Epithelial cell of umbilical artery (primary cell): Measurements from ENCODE around the gene GRIN2D. TPM values are rescaled to one million over a fixed set of nuclear protein-coding genes. Genes with fewer than 3 reads are reported as not detected.

Source experiments
- total RNA-seq: library from RNA; depleted of rRNA; stranded (reverse); fragments of >200 nt; gene quantifications from 2 replicates; pipeline ENCODE4 v1.2.3, GENCODE V29; 2014

Gene GRIN2D
- total RNA-seq: 0.15 and 0.32 TPM in 2 replicates

GRCh38 chr19:48393559-48394330 is at the start of gene GRIN2D:
GRIN2D (plus strand) TSS chr19:48393668; CDS start chr19:48398393, 4,725 bp downstream.

GRCh38 chr19:48363810-48364597 is 29.5 kb upstream of the GRIN2D start, which contains the start of the genes SYNGR4 and TMEM143:
SYNGR4 (plus strand) TSS chr19:48364367; CDS start chr19:48365843, 1,476 bp downstream.
TMEM143 (minus strand) TSS chr19:48363940; CDS start chr19:48363920, 20 bp downstream.

GRCh38 chr19:48391100-48392005 is 2.1 kb upstream of the GRIN2D start, which contains the start of gene KDELR1:
KDELR1 (minus strand) TSS chr19:48391551; CDS start chr19:48391358, 193 bp downstream.

Other genes with a start within 250 kb of the GRIN2D start
- gene LIG1, start 223.3 kb upstream of the GRIN2D start, total RNA-seq: 23.6 and 30.5 TPM in 2 replicates
- 1.6 and 3.6 TPM in 2 replicates for gene ZSWIM9, start 223.0 kb upstream of the GRIN2D start, total RNA-seq
- gene CARD8, start 137.8 kb upstream of the GRIN2D start, total RNA-seq: 91.9 and 127 TPM in 2 replicates
- gene ZNF114, start 123.6 kb upstream of the GRIN2D start, total RNA-seq: 0.65 and 2.9 TPM in 2 replicates
- gene EMP3, start 68.1 kb upstream of the GRIN2D start, total RNA-seq: 22.4 and 33.9 TPM in 2 replicates
- gene TMEM143, start 29.7 kb upstream of the GRIN2D start, total RNA-seq: 1.7 and 2.9 TPM in 2 replicates
- gene SYNGR4, start 29.3 kb upstream of the GRIN2D start, total RNA-seq: not detected in 2 replicates
- 29.8 and 35.1 TPM in 2 replicates for gene KDELR1, start 2.1 kb upstream of the GRIN2D start, total RNA-seq
- 44.5 and 65.8 TPM in 2 replicates for gene GRWD1, start 52.3 kb downstream of the GRIN2D start, total RNA-seq
- 0.30 and 0.32 TPM in 2 replicates for gene KCNJ14, start 61.9 kb downstream of the GRIN2D start, total RNA-seq
- gene CYTH2, start 75.7 kb downstream of the GRIN2D start, total RNA-seq: 66.7 and 101 TPM in 2 replicates
- gene LMTK3, start 118.2 kb downstream of the GRIN2D start, total RNA-seq: under 0.01 and 0.61 TPM in 2 replicates
- gene SULT2B1, start 158.5 kb downstream of the GRIN2D start, total RNA-seq: not detected in 2 replicates
- not detected in 2 replicates for gene SPACA4, start 213.1 kb downstream of the GRIN2D start, total RNA-seq
- gene FAM83E, start 221.4 kb downstream of the GRIN2D start, total RNA-seq: 0.65 and 1.1 TPM in 2 replicates
- gene RPL18, start 225.5 kb downstream of the GRIN2D start, total RNA-seq: 2,633 and 3,123 TPM in 2 replicates
- 8.4 and 10.5 TPM in 2 replicates for gene SPHK2, start 225.8 kb downstream of the GRIN2D start, total RNA-seq
- gene DBP, start 243.7 kb downstream of the GRIN2D start, total RNA-seq: 1.2 and 1.6 TPM in 2 replicates